ENCODE data around the gene TMEM121. TPM values are rescaled to one million over a fixed set of nuclear protein-coding genes. Genes with fewer than 3 reads are reported as not detected.
"Not testable (repeated sequence)": the region's sequence is repeated elsewhere in the genome, so short reads cannot be mapped to it uniquely, and the experiment has no call there.

The TMEM121 gene
- polyA plus RNA-seq, 3 donors: 0.08 to 0.11 TPM; not detected in 1

DNA sequence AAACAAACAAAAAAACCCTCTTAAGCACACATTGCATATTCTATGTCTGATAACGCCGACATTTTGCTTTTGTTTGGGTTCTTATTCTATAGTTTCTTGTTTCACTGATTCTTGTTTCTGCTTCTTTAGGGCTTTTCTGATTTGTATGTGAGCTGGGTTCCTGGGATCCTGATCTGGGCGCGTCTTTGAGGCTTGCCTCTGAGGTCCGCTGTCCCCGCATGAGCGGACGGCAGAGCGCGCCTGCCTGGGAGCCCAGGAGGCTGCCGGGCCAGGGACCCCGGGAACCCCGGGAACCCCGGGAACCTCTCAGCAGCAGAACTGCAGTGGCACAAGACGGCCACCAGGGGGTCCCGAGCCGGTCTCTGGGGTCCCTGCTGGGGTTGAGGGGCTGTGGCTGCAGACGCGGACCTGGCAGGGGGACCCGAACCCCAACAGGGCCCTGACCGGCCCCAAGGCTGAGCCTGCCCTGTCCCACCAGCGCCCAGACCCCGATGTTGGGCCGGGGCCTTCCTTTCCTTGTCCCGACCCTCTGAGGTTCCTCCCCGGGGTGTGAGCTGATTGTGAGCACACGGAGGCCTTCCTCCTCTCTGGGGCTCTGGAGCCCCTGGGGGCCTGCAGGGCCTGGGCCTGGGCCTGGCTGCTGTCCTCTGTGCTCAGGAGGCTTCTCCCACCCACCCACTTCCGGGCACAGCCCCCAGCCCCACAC lies 32.2 kb downstream of the TMEM121 start:
- H3K4me1 Mint-ChIP-seq; H3K4me2 ChIP-seq (replicated peaks; ENCODE audit: extremely low read depth, low read length, poor library complexity, severe bottlenecking); H3K9me3 Mint-ChIP-seq; H3K27ac Mint-ChIP-seq; H3K27me3 Mint-ChIP-seq (ENCODE audit: low read depth in 3 of 3); H4K20me1 ChIP-seq (ENCODE audit: insufficient read depth, low read length); H3K27ac ChIP-seq (ENCODE audit: low read depth in 1 of 2, low read length in 2 of 2); H3K36me3 ChIP-seq (replicated peaks in 1 of 2; ENCODE audit: control insufficient read depth in 1 of 2, insufficient read depth in 2 of 2, low read length in 2 of 2); H3K4me3 Mint-ChIP-seq; H3K79me2 ChIP-seq (ENCODE audit: insufficient read depth, low read length); H3K27me3 ChIP-seq (ENCODE audit: control insufficient read depth in 2 of 2, insufficient read depth in 2 of 2, low read length in 2 of 2); H2AFZ ChIP-seq (ENCODE audit: insufficient read depth, low read depth, low read length, poor library complexity, severe bottlenecking); intact Hi-C loops (cut with micrococcal nuclease); H3K36me3 Mint-ChIP-seq; H3K4me1 ChIP-seq (ENCODE audit: control insufficient read depth in 1 of 2, insufficient read depth in 2 of 2, low read length in 2 of 2); DNase-seq; H3K9ac ChIP-seq (ENCODE audit: insufficient read depth, low read length, poor library complexity, severe bottlenecking); H3K4me3 ChIP-seq (replicated peaks in 1 of 3; ENCODE audit: low read depth in 2 of 3, low read length in 3 of 3); H3K9me3 ChIP-seq (replicated peaks in 1 of 2; ENCODE audit: control insufficient read depth in 1 of 2, insufficient read depth in 1 of 2, low read length in 2 of 2): not testable (repeated sequence)
- TF ChIP-seq, protein P1, sequence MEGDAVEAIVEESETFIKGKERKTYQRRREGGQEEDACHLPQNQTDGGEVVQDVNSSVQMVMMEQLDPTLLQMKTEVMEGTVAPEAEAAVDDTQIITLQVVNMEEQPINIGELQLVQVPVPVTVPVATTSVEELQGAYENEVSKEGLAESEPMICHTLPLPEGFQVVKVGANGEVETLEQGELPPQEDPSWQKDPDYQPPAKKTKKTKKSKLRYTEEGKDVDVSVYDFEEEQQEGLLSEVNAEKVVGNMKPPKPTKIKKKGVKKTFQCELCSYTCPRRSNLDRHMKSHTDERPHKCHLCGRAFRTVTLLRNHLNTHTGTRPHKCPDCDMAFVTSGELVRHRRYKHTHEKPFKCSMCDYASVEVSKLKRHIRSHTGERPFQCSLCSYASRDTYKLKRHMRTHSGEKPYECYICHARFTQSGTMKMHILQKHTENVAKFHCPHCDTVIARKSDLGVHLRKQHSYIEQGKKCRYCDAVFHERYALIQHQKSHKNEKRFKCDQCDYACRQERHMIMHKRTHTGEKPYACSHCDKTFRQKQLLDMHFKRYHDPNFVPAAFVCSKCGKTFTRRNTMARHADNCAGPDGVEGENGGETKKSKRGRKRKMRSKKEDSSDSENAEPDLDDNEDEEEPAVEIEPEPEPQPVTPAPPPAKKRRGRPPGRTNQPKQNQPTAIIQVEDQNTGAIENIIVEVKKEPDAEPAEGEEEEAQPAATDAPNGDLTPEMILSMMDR (IDR thresholded peaks at IDR 0.05): peak; percentile 71
- WGBS (ENCODE audit: insufficient coverage): no CpG with 5 or more reads among the region's 28 CpGs

DNA sequence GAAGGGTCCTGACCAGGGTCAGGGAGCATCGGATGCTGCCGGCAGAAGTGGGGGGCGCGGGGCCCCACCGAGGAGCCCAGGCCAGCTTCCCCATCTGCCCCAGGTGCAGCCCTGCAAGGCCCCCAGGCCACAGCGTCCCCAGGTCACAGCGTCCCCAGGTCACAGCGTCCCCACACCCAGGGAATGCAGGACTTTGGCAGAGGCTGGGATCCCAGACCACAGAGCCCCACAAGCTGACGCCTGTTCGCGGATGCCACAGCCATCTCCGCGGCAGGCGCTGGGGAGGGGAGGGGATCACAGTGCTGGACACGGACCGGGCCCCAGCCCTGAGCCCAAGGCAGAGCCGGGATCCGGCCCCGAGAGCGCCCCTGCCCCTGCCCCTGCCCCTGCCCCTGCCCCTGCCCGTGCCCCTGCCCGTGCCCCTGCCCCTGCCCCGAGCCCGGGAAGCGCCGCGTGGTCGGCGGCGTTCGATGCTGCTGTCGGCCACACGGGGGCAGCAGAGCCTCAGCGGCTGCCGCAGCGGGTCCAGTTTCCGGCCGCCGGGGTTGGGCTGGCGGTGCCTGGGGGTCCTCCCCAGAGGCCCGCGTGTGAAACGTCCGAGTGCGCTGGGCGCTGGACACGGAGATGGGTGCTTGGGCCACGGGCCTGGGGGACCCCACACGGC lies 33.1 kb downstream of the TMEM121 start:
- not testable (repeated sequence) for H3K4me2 ChIP-seq (replicated peaks; ENCODE audit: extremely low read depth, low read length, poor library complexity, severe bottlenecking); H3K27me3 ChIP-seq (ENCODE audit: control insufficient read depth in 2 of 2, insufficient read depth in 2 of 2, low read length in 2 of 2); H3K27ac Mint-ChIP-seq; H3K4me1 Mint-ChIP-seq; H2AFZ ChIP-seq (ENCODE audit: insufficient read depth, low read depth, low read length, poor library complexity, severe bottlenecking); DNase-seq; H4K20me1 ChIP-seq (ENCODE audit: insufficient read depth, low read length); H3K27ac ChIP-seq (ENCODE audit: low read depth in 1 of 2, low read length in 2 of 2); H3K36me3 Mint-ChIP-seq; H3K4me3 ChIP-seq (replicated peaks in 1 of 3; ENCODE audit: low read depth in 2 of 3, low read length in 3 of 3); H3K9ac ChIP-seq (ENCODE audit: insufficient read depth, low read length, poor library complexity, severe bottlenecking); H3K9me3 ChIP-seq (replicated peaks in 1 of 2; ENCODE audit: control insufficient read depth in 1 of 2, insufficient read depth in 1 of 2, low read length in 2 of 2); H3K9me3 Mint-ChIP-seq; H3K4me1 ChIP-seq (ENCODE audit: control insufficient read depth in 1 of 2, insufficient read depth in 2 of 2, low read length in 2 of 2); H3K27me3 Mint-ChIP-seq (ENCODE audit: low read depth in 3 of 3); H3K4me3 Mint-ChIP-seq; H3K36me3 ChIP-seq (replicated peaks in 1 of 2; ENCODE audit: control insufficient read depth in 1 of 2, insufficient read depth in 2 of 2, low read length in 2 of 2); H3K79me2 ChIP-seq (ENCODE audit: insufficient read depth, low read length)
- WGBS (ENCODE audit: insufficient coverage): no CpG with 5 or more reads among the region's 49 CpGs
- intact Hi-C loops (cut with micrococcal nuclease): loop anchor here in 1 of 2 donors (10.0 kb wide), 1 partner anchor 125 kb away; no protein-coding TSS in a partner anchor

DNA sequence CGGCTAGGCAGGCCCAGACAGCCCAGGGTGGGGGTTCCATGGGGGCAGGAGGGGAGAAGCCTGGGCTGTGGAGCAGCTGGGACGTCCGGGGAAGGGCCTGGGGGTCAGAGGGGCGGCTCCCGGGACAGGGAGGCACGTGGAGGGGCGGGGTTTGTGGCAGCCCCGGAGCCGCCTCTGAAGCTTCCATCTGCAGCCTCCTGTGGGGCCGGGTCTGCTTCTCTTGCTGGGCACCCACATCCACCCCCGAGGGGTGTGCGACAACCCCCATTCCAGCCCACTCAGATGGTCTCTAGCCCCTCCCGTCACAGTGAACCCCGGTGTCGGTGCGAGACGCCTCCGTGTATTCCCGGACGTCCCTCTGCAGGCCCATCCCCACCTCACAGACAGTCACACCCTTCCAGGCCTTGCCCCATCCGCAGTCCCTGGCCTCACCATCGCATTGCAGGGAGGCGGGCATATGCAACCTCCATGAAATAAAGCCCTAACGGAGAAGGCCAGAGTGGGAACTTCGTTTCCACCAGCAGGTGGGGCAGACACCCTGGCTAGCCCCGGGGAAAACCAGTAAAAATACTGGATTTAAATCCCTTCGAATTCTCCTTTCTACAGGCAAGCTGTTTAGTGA lies 33.8 kb downstream of the TMEM121 start:
- H3K9me3 Mint-ChIP-seq; DNase-seq; H3K27ac Mint-ChIP-seq; H3K27me3 ChIP-seq (ENCODE audit: control insufficient read depth in 2 of 2, insufficient read depth in 2 of 2, low read length in 2 of 2); H3K36me3 ChIP-seq (replicated peaks in 1 of 2; ENCODE audit: control insufficient read depth in 1 of 2, insufficient read depth in 2 of 2, low read length in 2 of 2); H3K4me1 ChIP-seq (ENCODE audit: control insufficient read depth in 1 of 2, insufficient read depth in 2 of 2, low read length in 2 of 2); H3K4me3 ChIP-seq (replicated peaks in 1 of 3; ENCODE audit: low read depth in 2 of 3, low read length in 3 of 3); H3K36me3 Mint-ChIP-seq; H3K27ac ChIP-seq (ENCODE audit: low read depth in 1 of 2, low read length in 2 of 2); H3K4me3 Mint-ChIP-seq; H3K9ac ChIP-seq (ENCODE audit: insufficient read depth, low read length, poor library complexity, severe bottlenecking); H3K79me2 ChIP-seq (ENCODE audit: insufficient read depth, low read length); H2AFZ ChIP-seq (ENCODE audit: insufficient read depth, low read depth, low read length, poor library complexity, severe bottlenecking); H3K4me2 ChIP-seq (replicated peaks; ENCODE audit: extremely low read depth, low read length, poor library complexity, severe bottlenecking); H3K27me3 Mint-ChIP-seq (ENCODE audit: low read depth in 3 of 3); H3K9me3 ChIP-seq (replicated peaks in 1 of 2; ENCODE audit: control insufficient read depth in 1 of 2, insufficient read depth in 1 of 2, low read length in 2 of 2); H4K20me1 ChIP-seq (ENCODE audit: insufficient read depth, low read length); H3K4me1 Mint-ChIP-seq: not testable (repeated sequence)
- intact Hi-C loops (cut with micrococcal nuclease): loop anchor here in 1 of 2 donors (10.0 kb wide), 1 partner anchor 125 kb away; no protein-coding TSS in a partner anchor
- WGBS (ENCODE audit: insufficient coverage): no CpG with 5 or more reads among the region's 27 CpGs

Data from CD14-positive monocyte (primary cell).